HuH-7 (cell line): ENCODE measurements around the gene VIPR2.

Experiments used
- DNase-seq: peaks from one replicate; pipeline ENCODE4 v3.0.0; 2011; ENCODE audit warnings: low spot score

VIPR2 gene

DNA sequence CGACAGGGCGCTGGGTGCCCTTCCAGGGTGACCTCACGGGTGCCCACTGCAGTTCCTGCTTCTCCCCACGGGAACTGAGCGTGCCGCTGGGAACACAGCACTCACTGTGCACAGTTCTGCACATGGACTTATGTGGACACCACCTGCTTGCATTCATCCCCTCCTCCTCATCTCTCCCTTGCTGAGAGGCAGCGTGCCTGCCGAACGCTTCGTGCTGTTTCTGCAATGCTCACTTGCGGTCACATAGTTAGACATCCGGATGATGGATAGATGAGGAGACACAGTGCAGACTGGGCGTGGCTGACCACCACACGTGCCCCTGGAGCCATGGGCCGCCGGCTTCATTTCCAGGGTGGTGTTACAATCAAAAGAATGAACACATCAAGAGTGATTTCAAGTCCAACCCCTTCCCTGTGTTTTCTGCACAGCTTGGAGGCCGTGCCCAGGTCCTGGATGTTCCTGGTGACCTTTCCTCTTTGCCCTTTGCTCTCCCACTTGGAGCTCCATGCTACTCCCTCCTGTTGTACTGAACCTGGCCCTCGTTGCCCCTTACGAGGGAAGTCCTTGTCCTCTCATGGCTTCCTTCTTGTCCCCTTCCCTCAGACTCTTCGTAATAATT, 119.4 kb downstream of the VIPR2 start:
- no peak for DNase-seq

DNA sequence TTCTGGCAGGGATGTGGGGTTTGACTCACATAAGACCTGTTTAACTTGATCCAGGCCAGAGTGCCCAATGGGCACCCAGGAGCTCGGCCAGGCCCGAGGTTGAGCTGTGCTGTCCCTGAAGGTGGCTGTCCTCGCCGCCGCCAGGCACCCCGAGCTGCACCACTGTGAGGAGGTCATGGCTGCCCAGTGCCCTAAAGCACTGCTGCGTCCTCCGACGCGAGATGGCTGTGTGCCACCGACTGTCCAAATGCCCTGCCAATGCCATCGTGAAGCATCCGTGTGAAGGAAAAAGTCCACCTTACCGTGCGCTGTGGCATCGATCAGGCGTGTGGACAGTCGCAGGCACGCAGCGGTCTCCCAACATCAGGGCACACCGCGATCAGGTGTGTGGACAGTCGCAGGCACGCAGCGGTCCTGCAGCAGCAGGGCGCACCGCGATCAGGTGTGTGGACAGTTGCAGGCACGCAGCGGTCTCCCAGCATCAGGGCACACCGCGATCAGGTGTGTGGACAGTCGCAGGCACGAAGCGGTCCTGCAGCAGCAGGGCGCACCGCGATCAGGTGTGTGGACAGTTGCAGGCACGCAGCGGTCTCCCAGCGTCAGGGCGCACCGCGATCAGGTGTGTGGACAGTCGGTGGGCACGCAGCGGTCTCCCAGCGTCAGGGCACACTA, 120.3 kb downstream of the VIPR2 start:
- no peak for DNase-seq

DNA sequence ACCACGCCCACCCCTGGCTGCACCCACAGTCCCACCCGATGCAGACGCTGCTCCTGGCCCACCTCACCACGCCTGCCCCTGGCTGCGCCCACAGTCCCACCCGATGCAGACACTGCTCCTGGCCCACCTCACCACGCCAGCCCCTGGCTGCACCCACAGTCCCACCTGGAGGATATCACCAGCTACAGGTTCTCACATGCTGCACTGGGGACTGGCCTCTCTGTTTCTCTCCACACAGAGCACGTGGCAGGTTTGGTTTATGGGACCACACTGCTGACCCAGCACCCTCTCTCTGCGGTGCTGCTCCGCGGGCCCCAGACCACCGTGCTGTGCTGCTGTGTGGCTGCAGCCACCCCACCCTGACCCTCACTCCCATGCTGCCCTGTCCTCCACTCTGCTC, 120.9 kb downstream of the VIPR2 start:
- DNase-seq: no peak

DNA sequence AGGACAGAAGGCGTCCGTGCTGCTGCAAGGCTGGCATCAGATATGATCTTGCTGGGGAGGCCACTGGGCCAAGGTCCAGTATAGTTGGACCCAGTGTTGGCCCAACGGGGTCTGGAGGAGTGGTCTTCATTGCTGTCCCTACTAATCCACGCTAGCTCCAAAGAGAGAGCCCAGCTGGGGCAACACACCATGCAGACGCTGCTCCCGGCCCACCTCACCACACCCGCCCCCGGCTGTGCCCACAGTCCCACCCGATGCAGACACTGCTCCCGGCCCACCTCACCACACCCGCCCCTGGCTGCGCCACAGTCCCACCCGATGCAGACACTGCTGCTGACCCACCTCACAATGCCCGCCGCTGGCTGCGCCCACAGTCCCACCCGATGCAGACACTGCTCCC, 121.5 kb downstream of the VIPR2 start:
- DNase-seq: no peak

DNA sequence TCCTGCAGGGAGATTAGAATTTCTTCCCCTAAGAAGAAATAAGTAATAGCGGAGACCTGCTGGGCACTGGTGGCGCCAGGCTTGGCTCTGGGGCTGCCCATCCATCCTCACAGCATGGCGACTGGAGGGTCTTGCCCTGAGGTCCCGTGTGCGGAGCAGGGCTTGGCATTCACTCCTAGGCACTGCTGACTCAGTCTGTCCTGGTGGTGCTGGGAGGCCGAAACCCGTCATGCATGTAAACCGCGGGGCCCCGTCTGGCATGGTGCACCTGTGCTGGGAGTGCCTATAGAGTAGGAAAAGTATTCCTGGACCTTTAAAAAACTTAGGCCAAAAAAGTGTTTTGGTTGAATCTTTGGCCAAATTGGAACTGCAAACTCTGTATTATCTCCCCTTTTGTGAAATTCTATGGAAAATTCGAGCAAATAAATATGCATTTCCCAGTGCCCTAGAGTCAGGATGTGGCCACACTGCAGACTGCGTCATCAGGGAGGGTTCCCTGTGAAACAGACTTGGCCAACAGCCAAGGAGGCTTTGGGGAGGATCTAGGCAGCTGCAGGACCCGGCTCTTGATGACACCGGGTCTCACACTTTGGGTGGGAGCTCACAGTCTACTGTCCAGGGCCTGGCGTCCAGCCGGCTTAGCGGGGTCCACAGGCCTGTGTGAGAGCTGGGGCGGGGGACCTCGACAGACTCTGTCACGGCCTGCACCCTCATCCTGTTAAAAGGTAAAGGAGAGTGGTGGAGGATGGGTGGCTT, 122.3 kb downstream of the VIPR2 start:
- DNase-seq: no peak

DNA sequence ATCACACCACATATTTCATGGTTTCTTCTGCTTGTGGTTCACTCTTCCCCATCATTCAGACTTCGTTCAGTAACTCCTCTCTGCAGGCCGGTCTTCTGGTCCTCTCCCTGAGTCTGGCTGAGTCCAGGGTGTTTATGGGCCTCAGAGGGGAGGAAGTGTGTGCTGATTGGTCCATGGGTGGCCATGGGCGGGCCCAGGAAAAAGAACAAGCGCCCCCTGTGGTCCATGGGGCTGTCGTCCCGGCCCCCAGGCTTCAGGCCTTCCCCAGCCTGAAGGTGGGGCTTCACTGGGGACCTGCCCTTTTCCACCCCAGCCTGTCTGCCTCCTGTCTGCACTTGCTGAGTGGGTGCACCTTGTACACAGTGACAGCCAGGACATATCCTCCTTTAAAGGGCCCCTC, 123.7 kb downstream of the VIPR2 start:
- DNase-seq: no peak

DNA sequence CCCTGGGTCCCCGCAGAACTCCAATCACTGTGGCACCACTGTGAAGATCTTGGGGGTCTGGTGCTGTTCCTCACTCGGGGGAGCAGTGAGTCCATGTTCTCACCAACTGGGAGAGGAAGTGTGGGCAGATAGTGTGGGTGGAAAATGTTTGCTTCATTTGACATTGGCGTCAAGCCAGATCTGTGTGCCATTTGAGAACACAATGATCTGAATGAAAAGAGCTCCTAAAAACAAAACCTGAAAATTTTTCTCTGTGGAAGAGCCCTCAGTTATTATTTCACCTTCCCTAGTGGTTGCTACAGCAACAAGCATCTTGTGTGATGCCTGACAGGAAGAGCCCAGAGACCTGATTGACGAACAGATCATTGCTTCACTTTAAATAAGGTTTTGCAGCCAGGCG, 125.6 kb downstream of the VIPR2 start:
- DNase-seq: no peak

DNA sequence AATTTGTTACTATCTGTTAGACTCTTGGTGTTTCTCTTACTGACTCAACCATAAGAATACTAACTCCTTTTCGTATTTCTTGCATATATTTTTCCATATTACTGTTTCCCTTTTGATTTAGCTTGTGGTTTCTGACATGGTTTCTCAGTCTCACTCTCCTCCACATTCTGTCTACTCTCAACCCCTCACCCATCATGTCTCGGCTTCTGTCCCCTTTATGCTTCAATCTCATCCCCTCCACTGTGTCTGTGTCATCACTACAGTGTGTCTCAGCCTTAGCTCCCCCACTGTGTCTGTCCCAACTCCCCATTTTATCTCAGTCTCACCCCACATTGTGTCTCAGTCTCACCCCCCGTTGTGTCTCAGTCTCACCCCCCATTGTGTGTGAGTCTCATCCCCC, 126.9 kb downstream of the VIPR2 start:
- no peak for DNase-seq

DNA sequence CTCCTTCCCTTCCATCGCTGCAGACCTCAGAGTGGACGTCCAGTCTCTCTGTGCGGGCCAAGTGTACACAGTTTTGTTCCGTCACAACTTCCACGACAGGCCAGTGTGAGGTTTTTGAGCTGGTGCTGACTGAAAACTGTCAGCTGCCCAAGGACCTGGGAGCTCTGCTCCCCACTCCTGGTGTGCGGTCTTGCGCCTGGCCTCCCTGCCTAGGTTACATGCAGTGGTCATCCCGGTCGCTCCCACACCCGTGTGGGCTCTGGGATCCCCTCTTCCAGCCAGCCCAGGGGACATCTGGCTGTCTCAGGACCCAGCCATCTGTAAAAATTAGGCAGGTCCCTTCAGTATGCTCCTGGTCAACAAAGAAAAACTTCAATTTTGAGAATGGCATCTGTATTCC, 127.5 kb downstream of the VIPR2 start:
- DNase-seq: no peak

DNA sequence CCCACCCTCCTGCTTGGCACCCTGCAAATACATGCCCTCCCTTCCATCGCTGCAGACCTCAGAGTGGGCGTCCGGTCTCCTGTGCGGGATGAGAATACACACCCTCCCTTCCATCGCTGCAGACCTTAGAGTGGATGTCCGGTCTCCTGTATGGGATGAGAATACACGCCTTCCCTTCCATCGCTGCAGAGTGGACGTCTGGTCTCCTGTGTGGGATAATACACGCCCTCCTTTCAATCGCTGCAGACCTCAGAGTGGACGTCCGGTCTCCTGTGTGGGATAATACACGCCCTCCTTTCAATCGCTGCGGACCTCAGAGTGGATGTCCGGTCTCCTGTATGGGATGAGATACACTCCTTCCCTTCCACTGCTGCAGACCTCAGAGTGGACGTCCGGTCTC, 128.1 kb downstream of the VIPR2 start:
- no peak for DNase-seq

DNA sequence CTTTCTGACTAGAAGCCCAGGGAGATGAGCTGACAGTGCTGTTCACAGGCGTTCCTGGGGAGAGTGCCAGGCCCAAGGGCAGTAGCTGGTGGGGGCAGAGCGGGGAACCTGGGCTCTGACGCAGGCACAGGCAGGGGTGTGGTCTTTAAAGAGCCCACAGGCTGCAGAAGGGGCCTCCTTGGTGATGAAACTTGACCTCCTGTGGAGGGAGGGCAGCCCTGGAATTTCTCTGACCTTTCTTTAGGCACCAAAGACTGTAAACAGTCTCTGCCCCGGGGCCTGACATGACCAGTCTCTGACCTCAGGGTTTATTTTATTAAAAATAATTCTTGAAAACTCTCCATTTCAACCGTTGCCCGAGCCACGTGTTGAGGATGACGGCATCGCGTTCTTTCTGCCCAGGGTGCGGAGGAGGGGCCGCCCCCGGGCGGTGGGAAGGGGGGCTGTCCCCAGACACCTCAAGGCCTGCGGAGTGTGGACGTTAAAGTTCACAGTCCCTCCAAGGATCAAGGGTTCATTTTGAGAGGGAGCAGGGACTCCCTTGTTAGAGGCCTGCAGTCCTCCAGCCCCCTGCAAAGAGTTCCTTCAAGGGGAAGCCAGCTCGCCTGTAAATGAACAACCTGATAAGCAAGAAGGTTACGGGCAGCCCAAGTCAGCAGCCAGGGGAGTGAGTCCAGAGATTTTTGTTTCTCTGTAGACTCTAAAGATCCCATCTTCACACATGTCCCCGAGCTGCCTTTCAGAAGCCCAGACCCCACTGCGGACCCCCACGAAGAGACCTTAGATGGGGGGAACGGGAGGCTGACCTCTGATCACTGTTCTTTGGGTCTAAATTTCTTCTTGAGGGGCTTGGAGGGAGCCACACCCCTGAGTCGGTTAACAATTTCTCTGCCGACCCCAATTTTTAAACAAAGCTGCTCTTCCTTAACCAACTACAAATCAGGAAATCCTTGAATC, 128.9 kb downstream of the VIPR2 start:
- DNase-seq: no peak

DNA sequence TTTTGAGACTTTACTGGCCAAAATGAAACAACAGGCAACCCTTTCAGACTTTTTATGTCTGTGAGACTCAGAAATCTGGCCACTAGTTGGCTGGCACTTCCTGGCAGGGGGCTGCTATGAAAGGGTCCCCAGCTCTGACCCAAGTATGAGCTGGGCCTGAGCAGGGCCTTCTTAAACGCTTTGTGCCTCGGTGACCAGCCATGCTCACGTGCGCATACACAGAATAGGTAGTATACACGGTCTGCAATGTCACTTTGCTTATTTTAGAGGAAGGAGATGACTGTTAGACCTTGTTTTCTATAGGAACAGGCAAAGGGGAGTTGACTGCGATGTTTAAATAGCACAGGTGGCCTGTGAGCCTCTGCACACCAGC, 129.6 kb downstream of the VIPR2 start:
- no peak for DNase-seq

DNA sequence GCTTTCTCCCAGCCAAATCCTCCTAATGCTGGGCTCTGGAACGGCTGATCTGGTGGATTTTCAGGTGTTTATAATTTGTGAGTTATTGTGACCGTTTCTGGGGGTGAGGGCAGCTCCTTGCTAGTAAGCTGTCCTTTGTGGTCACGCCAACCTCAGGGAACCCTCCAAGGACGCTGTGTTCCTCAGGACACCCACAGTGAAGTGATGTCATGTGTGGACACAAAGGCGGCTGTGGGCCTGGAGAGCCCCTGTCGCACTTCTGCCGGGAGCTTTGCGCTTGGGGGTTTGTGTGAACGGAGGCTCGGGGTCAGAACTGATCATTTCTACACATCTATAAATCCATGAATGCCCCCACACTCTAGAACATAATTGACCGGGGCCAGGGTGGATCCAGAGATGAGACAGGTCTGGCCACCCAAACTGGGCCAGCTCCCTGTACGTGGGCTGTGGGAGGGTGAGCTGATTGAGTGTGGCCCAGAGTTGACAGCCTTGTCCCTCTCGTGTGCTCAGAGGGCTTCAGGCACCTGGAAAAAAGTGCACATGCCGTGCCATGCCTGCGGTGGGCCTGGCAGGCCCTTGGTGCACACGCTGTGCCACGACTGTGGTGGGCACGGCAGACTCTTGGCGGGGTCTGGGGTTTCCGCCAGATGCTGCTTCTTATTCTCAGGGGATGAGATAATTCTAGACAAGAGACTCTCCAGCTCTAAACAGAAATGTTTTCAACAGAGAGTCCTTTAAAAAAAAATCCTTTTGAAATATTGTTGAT, 130.2 kb downstream of the VIPR2 start:
- no peak for DNase-seq

DNA sequence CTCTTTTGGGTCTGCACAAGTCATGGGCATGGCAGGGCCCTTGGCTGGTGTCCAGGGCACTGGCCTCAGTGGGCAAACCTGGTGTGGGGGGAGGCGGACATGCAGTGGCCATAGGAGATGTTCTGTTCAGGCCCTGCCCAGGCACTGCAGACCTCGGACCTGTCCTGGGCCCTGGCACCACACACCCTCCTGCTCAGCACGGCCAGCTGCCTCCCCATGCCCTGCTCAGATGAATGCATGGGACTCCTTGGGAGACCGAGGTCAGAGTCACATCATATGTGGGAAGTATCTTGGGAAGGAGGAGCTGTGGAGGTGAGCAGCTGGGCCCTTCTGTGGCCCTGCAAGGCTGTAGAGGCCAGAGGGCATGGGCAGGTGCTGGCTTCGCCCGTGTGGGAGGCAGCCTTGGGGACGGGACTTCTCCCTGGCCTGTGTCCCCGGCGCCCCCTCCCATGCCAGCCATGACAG, 130.8 kb downstream of the VIPR2 start:
- no peak for DNase-seq

DNA sequence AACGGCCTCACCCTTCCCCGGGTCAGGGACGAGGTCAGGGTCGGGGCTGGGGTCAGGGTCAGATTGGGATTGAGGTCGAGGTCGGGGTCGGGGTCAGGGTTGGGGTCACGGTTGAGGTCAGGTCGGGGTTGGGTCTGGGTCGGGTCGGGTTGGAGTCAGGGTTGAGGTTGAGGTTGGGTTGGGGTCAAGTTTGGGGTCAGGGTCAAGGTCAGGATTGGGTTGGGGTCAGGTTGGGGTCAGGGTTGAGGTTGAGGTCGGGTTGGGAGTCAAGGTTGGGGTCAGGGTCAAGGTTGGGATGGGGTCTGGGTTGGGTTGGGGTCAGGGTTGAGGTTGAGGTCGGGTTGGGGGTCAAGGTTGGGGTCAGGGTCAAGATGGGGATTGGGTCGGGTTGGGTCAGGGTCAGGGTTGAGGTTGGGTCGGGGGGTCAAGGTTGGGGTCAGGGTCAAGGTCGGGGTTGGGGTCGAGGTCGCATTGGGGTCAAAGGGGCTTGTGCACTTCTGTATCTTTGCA, 131.4 kb downstream of the VIPR2 start:
- no peak for DNase-seq

DNA sequence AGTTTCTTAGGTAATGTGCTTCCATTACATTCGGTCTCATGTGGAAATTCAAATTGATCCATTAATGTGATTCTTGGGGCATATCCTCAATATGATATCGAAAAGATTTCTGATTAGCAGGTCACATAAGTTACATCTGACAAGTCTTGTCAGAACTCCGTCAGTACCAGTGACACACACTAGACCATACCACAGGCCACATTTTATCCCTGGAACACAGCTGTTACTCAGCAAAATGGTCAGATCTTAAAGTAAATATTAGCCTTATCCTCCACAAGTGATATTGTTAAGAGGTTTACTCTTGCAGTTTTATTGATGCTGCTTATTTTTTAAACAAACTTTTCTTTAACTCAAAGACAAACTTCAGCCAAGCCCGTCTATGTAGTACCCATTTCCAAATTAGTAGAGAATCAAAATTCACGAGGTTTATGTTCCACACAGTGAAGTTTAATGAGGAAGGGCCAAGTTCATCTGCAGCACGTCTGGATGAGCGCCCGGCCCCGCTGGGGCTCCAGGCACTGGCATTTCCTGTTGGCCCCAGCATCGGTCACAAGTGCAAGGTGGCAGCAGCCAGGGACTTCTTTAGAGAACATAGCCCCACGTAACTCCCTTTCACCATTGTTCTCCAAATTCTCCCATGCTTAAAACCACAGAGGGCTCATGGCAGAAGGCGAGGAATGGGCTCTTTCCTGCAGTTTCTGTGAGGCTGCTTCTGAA, 132.2 kb downstream of the VIPR2 start:
- DNase-seq: no peak

DNA sequence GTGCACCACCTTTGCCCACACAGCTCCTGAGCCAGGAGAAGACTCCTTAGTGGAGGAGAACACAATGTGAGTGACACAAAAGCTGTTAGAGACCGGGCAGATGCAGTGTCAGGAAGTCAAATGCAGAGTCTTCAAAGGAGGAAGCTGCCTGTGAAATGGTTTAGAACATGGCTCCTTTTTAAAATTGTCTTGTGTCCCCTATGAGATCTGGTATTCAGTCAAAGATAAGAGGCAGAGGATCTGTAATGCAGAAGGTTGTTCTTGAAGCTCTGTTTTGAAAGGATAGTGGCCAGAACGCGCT, 133.0 kb downstream of the VIPR2 start:
- DNase-seq: no peak

DNA sequence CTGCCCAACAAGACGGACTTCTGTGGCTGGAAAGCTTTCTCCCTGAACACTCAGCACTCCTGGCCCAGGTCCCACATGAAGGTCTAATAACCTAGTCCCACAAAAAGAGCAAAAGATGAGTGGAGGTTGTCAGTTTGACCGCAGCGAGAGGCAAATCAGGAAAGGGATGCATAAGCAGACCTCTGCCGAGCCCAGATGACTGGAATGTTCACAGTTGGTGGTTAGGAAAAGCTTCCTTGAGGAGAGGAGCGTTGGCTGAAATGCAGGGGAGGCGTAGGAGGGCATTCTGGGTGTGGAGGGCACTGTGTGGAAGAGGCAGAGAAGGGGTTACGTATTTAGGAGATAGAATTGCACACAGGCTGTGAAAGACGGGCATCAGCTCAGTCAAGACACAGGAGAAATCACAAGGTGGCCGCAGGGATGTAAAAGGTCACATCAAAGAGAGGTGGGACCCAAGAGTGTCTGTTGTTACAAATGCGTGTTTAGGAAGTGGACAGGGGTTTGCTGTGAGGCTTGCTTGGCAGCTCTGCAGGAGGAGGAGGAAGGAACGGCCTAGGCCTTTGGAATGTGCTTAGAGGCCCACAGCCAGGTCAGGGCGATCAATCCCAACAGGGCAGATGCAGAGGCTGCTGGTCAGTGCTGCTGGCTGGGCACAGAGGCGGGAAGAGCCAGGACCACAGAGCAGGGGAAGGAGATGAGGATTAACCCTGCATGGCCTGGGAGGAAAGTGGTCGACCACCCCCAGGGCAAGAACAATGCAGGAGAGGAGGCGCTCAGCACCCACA, 133.5 kb downstream of the VIPR2 start:
- DNase-seq: no peak

DNA sequence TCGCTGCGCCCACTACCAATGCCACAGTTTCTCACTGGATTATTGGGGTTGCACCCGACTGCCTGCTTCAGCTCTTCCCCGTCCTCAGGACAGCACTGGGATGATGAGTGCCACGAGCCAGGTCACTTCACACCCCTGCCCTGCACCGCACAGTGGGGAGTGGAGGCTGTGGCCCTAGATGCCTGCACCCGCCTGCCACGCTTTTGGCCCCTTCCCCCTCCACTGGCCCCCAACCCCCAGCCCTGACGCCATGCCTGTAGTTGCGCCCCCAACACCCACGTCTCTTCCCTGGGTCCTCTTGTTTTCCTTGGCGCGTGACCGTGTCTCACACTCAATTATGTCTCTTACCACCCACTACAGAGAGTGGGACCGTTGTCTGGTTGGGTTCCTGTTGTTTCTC, 134.3 kb downstream of the VIPR2 start:
- DNase-seq: no peak

DNA sequence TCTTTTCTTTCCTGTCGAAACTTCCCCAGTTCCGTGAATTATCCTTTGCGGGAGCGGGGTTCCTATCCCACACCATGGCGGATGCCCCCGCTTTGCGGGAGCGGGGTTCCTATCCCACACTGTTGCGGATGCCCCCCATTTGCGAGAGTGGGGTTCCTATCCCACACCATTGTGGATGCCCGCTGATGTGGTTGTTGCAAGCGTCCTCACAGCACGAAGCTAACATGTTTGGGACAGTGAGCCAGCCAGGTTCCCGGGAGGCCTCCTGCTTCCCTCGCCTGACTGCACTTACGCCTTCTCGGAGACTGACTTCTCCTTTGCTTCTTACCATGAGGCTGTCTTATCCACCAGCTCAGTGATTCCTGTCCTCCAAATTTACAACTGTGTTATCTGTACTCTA, 134.7 kb downstream of the VIPR2 start:
- no peak for DNase-seq
